ENCODE measurements around the gene SLC25A22.
A peak's percentile ranks its signal among the peaks of the same experiment; 100 is the strongest.

The SLC25A22 gene

GRCh38 chr11:801097-801780 lies 3.2 kb upstream of the SLC25A22 start:
- H3K4ac ChIP-seq (ENCODE audit: low read depth, low read length) = no peak overlapping the region
- H3K4me3 ChIP-seq (ENCODE audit: low read depth, low read length) = no peak overlapping the region
- no CpG with 5 or more reads among the region's 20 CpGs for WGBS (ENCODE audit: extremely low coverage, insufficient coverage, insufficient read length)
- H3K9me3 ChIP-seq (ENCODE audit: insufficient read depth, low read depth, low read length) = peaks cover 5% of the 10 kb centered on the region
- peaks cover 12% of the 10 kb centered on the region for H3K79me2 ChIP-seq (ENCODE audit: control insufficient read depth, insufficient read depth, low read length, poor library complexity)
- no peak overlapping the region for H4K91ac ChIP-seq (ENCODE audit: low read depth, low read length)
- no peak overlapping the region for H3K27ac ChIP-seq (ENCODE audit: low read depth, low read length)
- H4K12ac ChIP-seq (ENCODE audit: low read depth, low read length) = no peak overlapping the region
- peaks cover 21% of the 10 kb centered on the region for H3K79me1 ChIP-seq (ENCODE audit: low read length)
- no peak overlapping the region for H2BK5ac ChIP-seq (ENCODE audit: low read depth, low read length, poor library complexity)
- no peak overlapping the region for H2BK12ac ChIP-seq (ENCODE audit: low read length)
- no peak for DNase-seq
- H2AFZ ChIP-seq (ENCODE audit: insufficient read depth, low read length, poor library complexity) = no peak overlapping the region
- H3K23ac ChIP-seq (ENCODE audit: low read length) = no peak overlapping the region
- no peak overlapping the region for H2AK5ac ChIP-seq (ENCODE audit: low read length)
- no peak overlapping the region for H3K9ac ChIP-seq (ENCODE audit: low read length)
- peaks cover 42 to 45% of the 10 kb centered on the region in 2 experiments for H3K36me3 ChIP-seq (ENCODE audit: control insufficient read depth in 1 of 2, insufficient read depth in 2 of 2, low read length in 2 of 2)
- H3K4me2 ChIP-seq (ENCODE audit: low read length) = no peak overlapping the region
- no peak overlapping the region for H4K8ac ChIP-seq (ENCODE audit: low read depth, low read length)
- no peak overlapping the region for H2BK120ac ChIP-seq (ENCODE audit: insufficient read depth, low read length, poor library complexity)
- H3K14ac ChIP-seq (ENCODE audit: low read length) = no peak overlapping the region
- H3K27me3 ChIP-seq (ENCODE audit: insufficient read depth, low read length) = no peaks in the 10 kb centered on the region
- H3K4me1 ChIP-seq (ENCODE audit: control insufficient read depth in 1 of 2, insufficient read depth in 2 of 2, low read length in 2 of 2) = peaks cover 24 to 27% of the 10 kb centered on the region in 2 experiments
- no peak overlapping the region for H3K18ac ChIP-seq (ENCODE audit: low read length)

- H3K14ac ChIP-seq (ENCODE audit: low read length) = no peak overlapping the region
- H2BK12ac ChIP-seq (ENCODE audit: low read length) = no peak overlapping the region
- no peak overlapping the region for H3K4me2 ChIP-seq (ENCODE audit: low read length)
- no peak overlapping the region for H2AFZ ChIP-seq (ENCODE audit: insufficient read depth, low read length, poor library complexity)
- H3K4me3 ChIP-seq (ENCODE audit: low read depth, low read length) = no peak overlapping the region
- H4K12ac ChIP-seq (ENCODE audit: low read depth, low read length) = no peak overlapping the region
- H4K91ac ChIP-seq (ENCODE audit: low read depth, low read length) = no peak overlapping the region
- no peak overlapping the region for H3K9ac ChIP-seq (ENCODE audit: low read length)
- no peak overlapping the region for H3K23ac ChIP-seq (ENCODE audit: low read length)
- H2BK5ac ChIP-seq (ENCODE audit: low read depth, low read length, poor library complexity) = no peak overlapping the region
- H3K36me3 ChIP-seq (ENCODE audit: control insufficient read depth in 1 of 2, insufficient read depth in 2 of 2, low read length in 2 of 2) = peaks cover 42 to 45% of the 10 kb centered on the region in 2 experiments
- H3K27ac ChIP-seq (ENCODE audit: low read depth, low read length) = no peak overlapping the region
- H3K27me3 ChIP-seq (ENCODE audit: insufficient read depth, low read length) = no peaks in the 10 kb centered on the region
- no peak overlapping the region for H2BK120ac ChIP-seq (ENCODE audit: insufficient read depth, low read length, poor library complexity)
- H3K4ac ChIP-seq (ENCODE audit: low read depth, low read length) = no peak overlapping the region
- no peak overlapping the region for H3K18ac ChIP-seq (ENCODE audit: low read length)
- peaks cover 5% of the 10 kb centered on the region for H3K9me3 ChIP-seq (ENCODE audit: insufficient read depth, low read depth, low read length)
- no CpG with 5 or more reads among the region's 30 CpGs for WGBS (ENCODE audit: extremely low coverage, insufficient coverage, insufficient read length)
- H3K79me1 ChIP-seq (ENCODE audit: low read length) = peaks cover 19% of the 10 kb centered on the region
- H4K8ac ChIP-seq (ENCODE audit: low read depth, low read length) = no peak overlapping the region
- H3K4me1 ChIP-seq (ENCODE audit: control insufficient read depth in 1 of 2, insufficient read depth in 2 of 2, low read length in 2 of 2) = peaks cover 27 to 31% of the 10 kb centered on the region in 2 experiments
- peaks cover 11% of the 10 kb centered on the region for H3K79me2 ChIP-seq (ENCODE audit: control insufficient read depth, insufficient read depth, low read length, poor library complexity)
- DNase-seq = no peak
- H2AK5ac ChIP-seq (ENCODE audit: low read length) = no peak overlapping the region
Observed at GRCh38 chr11:800473-800872, 2.4 kb upstream of the SLC25A22 start.

- Histone ChIP-seq H3K4ac (ENCODE audit: low read depth, low read length) (no peak overlapping the region), H4K8ac (ENCODE audit: low read depth, low read length) (no peak overlapping the region), H2AK5ac (ENCODE audit: low read length) (no peak overlapping the region), H3K23ac (ENCODE audit: low read length) (no peak overlapping the region), H4K12ac (ENCODE audit: low read depth, low read length) (no peak overlapping the region), H2BK12ac (ENCODE audit: low read length) (no peak overlapping the region), H3K9ac (ENCODE audit: low read length) (no peak overlapping the region), H3K14ac (ENCODE audit: low read length) (no peak overlapping the region), H2BK5ac (ENCODE audit: low read depth, low read length, poor library complexity) (no peak overlapping the region), H3K18ac (ENCODE audit: low read length) (no peak overlapping the region), H3K4me3 (ENCODE audit: low read depth, low read length) (no peak overlapping the region), H3K27ac (ENCODE audit: low read depth, low read length) (no peak overlapping the region), H3K4me1 (ENCODE audit: control insufficient read depth in 1 of 2, insufficient read depth in 2 of 2, low read length in 2 of 2) (peaks cover 26 to 31% of the 10 kb centered on the region in 2 experiments), H2BK120ac (ENCODE audit: insufficient read depth, low read length, poor library complexity) (no peak overlapping the region), H3K79me2 (ENCODE audit: control insufficient read depth, insufficient read depth, low read length, poor library complexity) (peaks cover 8% of the 10 kb centered on the region), H3K79me1 (ENCODE audit: low read length) (peaks cover 15% of the 10 kb centered on the region), H2AFZ (ENCODE audit: insufficient read depth, low read length, poor library complexity) (no peak overlapping the region), H3K4me2 (ENCODE audit: low read length) (no peak overlapping the region), H3K27me3 (ENCODE audit: insufficient read depth, low read length) (no peaks in the 10 kb centered on the region), H3K36me3 (ENCODE audit: control insufficient read depth in 1 of 2, insufficient read depth in 2 of 2, low read length in 2 of 2) (peaks cover 43 to 46% of the 10 kb centered on the region in 2 experiments), H4K91ac (ENCODE audit: low read depth, low read length) (no peak overlapping the region), H3K9me3 (ENCODE audit: insufficient read depth, low read depth, low read length) (peaks cover 5% of the 10 kb centered on the region)
- no CpG with 5 or more reads among the region's 32 CpGs for WGBS (ENCODE audit: extremely low coverage, insufficient coverage, insufficient read length)
- no peak for DNase-seq
Observed at GRCh38 chr11:799641-800316, 1.7 kb upstream of the SLC25A22 start.

GRCh38 chr11:797296-798092 lies 587 bp downstream of the SLC25A22 start:
- Histone ChIP-seq H3K36me3 (ENCODE audit: control insufficient read depth in 1 of 2, insufficient read depth in 2 of 2, low read length in 2 of 2) (peaks cover 56 to 58% of the 10 kb centered on the region in 2 experiments), H3K4ac (ENCODE audit: low read depth, low read length) (peak overlapping the region; percentile 63), H3K4me2 (ENCODE audit: low read length) (peak overlapping the region; percentile 92), H3K9ac (ENCODE audit: low read length) (peak overlapping the region; percentile 83), H2AFZ (ENCODE audit: insufficient read depth, low read length, poor library complexity) (peak overlapping the region; percentile 80), H3K4me1 (ENCODE audit: control insufficient read depth in 1 of 2, insufficient read depth in 2 of 2, low read length in 2 of 2) (peaks cover 14 to 17% of the 10 kb centered on the region in 2 experiments), H4K12ac (ENCODE audit: low read depth, low read length) (peak overlapping the region; percentile 65), H3K27me3 (ENCODE audit: insufficient read depth, low read length) (no peaks in the 10 kb centered on the region), H3K9me3 (ENCODE audit: insufficient read depth, low read depth, low read length) (peaks cover 5% of the 10 kb centered on the region), H2BK5ac (ENCODE audit: low read depth, low read length, poor library complexity) (peak overlapping the region; percentile 51), H2BK12ac (ENCODE audit: low read length) (no peak overlapping the region), H3K27ac (ENCODE audit: low read depth, low read length) (peak overlapping the region; percentile 50), H2BK120ac (ENCODE audit: insufficient read depth, low read length, poor library complexity) (peak overlapping the region; percentile 20), H3K79me1 (ENCODE audit: low read length) (peaks cover 6% of the 10 kb centered on the region), H2AK5ac (ENCODE audit: low read length) (peak overlapping the region; percentile 40), H4K91ac (ENCODE audit: low read depth, low read length) (peak overlapping the region; percentile 90), H3K4me3 (ENCODE audit: low read depth, low read length) (peak overlapping the region; percentile 88), H3K14ac (ENCODE audit: low read length) (peak overlapping the region; percentile 85), H3K79me2 (ENCODE audit: control insufficient read depth, insufficient read depth, low read length, poor library complexity) (peaks cover 6% of the 10 kb centered on the region), H3K18ac (ENCODE audit: low read length) (peak overlapping the region; percentile 94), H4K8ac (ENCODE audit: low read depth, low read length) (peak overlapping the region; percentile 91), H3K23ac (ENCODE audit: low read length) (no peak overlapping the region)
- DNase-seq = no peak
- WGBS (ENCODE audit: extremely low coverage, insufficient coverage, insufficient read length) = no CpG with 5 or more reads among the region's 57 CpGs

All from trophoblast cell (in vitro differentiated cells and primary cell).